ENCODE measurements around the gene PRKCG.

The PRKCG gene

DNA sequence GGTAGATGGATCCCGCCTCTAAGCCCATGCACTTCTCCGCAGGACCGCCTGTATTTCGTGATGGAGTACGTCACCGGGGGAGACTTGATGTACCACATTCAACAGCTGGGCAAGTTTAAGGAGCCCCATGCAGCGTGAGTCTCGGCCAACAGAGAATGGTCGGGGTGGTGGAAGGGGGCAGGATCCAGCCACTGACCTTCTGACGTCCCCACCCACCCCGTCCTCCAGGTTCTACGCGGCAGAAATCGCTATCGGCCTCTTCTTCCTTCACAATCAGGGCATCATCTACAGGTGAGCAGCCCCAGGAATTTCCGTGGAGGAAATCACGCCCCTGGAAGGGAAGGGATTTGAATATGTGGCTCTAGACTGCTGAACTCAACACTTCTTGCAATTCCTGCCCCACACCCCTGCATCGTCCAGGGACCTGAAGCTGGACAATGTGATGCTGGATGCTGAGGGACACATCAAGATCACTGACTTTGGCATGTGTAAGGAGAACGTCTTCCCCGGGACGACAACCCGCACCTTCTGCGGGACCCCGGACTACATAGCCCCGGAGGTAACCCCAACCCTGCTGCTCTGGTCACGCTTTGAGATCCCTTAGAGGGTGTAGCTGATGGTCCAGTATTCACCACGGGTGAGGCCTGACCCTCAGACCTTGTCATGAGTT, 18.3 kb downstream of the PRKCG start:
- no peak for DNase-seq

DNA sequence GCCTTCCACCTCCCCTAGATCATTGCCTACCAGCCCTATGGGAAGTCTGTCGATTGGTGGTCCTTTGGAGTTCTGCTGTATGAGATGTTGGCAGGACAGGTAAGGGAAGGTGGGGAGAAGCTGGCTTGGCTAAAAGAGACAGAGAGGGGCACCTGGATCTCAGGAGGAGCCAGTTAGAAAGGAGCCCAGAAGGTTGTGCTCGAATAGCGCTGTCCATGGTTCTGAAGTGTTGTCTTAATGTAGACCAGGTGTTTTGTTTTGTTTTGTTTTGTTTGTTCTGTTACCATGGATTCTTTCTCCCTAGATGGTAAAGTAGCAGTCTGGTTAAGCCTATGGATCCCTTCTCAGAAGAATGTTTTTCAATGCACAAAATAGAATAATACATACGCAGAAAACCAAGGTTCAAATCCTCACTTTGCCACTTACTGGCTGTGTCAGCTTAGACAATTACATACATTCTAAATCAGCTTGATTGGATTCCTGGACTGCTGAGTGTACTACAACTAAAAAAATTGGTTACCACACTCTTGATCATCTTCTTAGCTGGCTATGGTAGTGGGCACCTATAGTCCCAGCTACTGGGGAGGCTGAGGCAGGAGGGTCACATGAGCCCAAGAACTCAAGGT, 21.2 kb downstream of the PRKCG start:
- DNase-seq, result no peak

DNA sequence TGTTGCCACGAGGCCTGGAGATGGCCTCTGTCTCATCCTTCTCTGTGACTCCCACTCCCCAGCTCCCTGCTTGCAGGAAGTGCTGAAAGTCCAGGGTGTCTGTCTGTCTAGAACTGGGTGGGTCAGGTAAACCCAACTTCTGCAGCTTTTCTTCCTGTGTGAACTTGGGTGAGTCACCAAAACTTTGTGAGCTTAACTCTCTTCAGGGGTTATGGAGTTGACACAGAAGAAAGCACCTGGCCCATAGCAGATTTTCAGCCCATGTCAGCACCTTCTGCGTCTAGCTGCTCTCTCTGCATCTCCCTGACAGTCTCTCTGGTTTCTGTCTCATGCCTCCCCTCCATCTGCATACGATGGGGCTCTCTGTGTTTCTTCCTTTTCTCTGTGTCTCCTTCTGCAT, 22.9 kb downstream of the PRKCG start:
- DNase-seq, result no peak

DNA sequence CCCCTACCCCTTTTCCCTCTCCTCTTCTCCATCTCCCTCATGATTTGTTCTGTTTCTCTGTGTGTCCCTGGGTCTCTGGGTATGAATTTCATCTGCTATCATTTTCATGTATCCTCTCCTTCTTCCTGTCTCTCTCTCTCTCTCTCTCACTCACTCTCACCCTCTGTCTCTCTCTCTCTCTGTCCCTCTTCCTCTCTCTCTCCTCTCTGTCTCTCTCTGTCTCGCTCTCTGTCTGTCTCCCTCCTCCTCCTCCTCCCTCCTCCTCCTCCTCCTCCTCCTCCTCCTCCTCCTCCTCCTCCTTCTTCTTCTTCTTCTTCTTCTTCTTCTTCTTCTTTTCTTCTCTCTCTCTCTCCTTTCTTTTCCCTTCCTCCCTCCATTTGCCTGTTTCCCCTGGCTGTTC, 23.8 kb downstream of the PRKCG start:
- DNase-seq, result no peak

DNA sequence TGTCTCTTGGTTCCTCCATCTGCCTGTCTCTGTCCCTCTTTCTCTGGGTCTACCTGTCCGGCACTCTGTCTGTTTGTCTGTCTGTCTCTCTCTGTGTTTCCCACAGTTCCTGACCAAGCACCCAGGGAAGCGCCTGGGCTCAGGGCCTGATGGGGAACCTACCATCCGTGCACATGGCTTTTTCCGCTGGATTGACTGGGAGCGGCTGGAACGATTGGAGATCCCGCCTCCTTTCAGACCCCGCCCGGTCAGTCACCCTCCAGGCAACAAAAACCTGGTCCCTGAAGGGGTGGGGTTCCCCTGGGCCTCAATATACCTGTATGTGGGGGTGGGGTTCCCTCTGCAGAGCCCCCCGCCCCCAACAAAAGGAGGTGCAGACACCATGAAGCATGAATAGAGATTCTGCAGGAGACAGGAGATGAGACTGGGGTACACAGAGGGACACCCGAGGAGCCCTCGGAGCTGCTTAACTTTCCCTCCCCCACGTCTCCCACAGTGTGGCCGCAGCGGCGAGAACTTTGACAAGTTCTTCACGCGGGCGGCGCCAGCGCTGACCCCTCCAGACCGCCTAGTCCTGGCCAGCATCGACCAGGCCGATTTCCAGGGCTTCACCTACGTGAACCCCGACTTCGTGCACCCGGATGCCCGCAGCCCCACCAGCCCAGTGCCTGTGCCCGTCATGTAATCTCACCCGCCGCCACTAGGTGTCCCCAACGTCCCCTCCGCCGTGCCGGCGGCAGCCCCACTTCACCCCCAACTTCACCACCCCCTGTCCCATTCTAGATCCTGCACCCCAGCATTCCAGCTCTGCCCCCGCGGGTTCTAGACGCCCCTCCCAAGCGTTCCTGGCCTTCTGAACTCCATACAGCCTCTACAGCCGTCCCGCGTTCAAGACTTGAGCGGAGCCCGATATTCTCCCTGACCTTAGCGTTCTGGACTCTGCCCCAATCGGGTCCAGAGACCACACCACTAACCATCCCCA, 24.5 kb downstream of the PRKCG start:
- DNase-seq, result no peak

DNA sequence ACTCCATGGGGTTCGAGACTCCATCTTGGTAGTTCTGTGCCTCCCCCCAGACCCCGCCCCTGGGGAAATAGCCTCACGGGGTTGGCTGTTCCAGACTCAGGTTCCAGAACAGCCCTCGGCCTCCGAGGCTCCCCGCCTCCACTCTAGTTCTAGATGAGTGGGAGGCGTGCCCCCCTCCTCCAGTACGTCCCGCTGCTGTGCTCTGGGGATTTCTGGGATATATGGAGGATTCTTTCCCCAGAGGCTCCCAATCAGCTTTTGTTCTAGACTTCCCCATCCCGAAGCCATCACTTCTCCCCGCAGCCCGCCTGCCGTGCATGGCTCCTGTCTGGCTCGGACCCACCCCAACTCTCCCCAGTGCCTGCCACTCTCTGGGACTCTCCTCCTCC, 25.2 kb downstream of the PRKCG start:
- no peak for DNase-seq

DNA sequence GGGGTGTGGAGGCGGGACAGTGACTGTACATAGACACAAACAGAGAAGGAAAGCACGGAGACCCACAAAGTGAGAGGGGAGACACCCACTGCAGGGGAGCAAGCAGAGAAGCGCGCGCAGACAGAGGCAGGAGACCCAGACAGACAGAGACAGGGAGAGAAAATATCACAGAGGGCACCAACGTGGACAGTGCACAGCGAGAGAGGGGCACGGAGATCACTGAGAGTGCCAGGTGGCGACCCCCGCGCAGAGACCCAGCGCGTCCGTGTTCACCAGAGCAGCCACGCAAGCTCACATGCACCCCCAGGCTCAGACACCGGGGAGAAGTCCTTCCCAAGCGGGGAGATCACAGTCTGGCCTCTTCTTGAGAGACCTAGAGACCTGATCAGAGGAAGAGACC, 25.7 kb downstream of the PRKCG start:
- DNase-seq, result no peak

DNA sequence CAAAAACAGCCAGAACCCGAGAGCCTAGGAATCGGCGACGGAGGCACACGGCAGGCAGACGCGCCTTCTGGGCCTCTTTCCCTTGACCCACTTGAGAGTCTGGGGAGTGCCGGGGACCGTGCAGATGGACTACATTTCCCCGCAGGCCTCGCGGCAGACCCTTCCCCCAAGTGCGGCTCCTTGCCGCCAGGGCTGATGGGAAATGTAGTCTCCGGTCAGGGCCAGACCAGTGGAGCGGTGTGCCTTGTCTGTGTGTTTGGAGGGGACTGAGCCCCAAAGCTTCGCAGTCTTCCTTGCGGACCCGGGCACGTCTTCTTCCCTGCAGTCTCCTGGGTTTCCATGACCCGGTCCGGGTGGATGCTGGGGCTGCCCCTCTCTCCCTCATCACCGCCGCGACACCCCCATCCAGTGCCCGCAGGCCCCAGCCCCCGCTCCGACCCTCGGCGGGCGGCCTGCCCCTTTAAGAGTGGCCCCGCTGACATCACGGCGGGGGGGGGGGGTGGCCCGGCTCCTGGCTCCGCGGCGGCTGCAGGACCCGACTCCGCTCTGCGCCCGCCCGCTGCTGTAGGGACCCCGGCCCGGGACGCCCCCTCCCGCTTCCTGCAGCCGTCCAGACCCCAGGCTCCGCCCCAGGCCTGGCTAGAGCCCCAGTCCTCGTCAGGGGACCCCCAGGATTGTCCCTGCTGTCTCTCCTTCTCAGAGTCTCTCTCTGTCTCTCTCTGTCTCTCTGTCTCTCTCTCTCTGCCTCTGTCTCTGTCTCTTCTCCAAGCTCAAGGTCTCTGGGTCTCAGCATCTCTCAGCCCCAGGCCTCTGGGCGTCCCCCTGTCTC, 26.3 kb downstream of the PRKCG start:
- DNase-seq, result no peak

DNA sequence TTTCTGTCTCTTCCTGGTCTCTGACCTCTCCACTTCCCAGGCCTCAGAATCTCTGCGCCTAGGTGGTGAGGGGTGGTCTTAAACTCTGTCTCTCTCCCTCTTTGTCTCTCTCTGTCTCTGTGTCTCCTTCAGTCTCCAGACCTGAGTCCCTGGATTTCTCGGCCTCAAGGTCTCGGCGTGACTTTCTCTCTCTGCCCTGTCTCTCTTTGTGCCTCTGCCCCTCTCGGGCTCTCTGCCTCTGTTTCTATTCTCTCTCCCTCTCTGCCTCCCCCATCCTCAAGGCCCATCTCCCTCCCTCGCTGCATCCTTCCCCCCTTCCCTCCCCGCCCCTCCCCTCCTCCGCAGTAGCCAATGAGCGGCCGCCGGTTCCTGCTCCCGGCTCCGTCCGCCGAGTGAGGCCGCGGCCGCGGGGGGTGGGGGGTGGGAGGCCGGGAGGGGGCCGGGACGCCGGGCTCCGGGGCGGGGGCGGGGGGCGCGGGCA, 27.0 kb downstream of the PRKCG start, which contains the start of gene CACNG7:
CACNG7 (plus strand) TSS at position 344 of the 481 bp plus-strand sequence. CDS start 3,554 bp downstream, outside the sequence.
- no peak for DNase-seq

DNA sequence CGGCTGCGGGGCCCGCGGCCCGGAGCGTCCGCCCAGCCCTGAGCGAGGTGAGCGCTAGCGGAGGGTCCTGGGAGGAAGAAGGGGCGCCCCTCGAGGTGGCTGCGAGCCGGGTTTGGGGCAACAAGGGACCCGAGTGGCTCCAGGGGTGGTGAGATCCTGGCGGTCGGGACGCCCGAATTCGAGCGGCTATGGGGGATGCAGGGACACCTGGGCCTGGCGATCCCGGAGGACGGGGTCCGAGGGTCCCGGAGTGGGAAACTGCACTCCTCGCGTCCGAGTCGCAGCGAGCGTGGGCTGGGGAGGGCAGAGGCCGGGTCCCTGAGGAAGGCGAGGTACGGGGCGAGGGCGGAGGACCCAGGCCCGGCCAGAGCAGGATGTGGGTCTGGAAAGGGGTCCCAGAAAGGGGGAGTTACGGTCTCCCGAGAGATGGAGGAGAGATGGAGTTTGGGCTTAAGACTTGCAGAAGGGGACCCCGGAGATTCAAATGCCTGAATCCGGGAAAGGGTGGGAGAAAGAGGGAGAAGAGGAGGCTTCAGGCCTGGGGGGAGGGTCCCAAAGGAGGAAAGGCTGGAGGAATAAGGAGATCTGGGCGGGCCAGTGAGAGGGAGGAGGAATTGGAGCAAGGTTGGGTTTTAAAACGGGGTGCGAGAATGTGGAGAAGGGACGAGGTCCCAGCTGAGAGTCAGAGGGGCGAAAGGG, 27.6 kb downstream of the PRKCG start:
- DNase-seq, result no peak

DNA sequence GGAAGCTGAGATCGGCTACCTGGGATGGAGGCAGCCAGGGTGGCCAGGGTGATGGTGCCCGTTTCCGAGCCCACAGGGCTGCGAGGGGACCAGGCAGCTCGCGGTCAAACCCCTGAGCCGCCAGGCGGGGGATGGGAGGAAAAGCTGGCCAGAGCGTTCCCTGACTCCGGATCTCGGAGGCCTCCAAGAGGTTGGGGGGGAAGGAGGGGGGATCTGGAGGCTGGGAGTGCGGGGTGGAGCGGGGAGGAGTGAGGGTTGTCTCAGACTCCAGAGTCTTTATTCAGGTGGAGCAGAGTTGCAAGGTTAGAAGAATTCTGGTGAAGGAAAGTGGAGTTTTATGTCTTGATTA, 28.1 kb downstream of the PRKCG start:
- DNase-seq, result no peak

DNA sequence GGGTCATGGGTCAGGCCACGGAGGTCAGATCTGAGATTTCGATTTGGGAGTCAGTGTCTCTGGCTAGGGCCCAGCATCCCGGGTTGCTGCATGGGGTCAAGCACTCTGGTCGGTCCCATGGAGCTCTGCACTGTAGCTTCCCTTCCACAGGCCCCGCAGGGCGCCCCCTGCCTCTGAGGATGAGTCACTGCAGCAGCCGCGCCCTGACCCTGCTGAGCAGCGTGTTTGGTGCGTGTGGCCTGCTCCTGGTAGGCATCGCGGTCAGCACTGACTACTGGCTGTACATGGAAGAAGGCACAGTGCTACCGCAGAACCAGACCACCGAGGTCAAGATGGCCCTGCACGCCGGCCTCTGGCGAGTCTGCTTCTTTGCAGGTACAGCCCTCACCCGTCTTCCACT, 30.7 kb downstream of the PRKCG start:
- DNase-seq, result no peak

DNA sequence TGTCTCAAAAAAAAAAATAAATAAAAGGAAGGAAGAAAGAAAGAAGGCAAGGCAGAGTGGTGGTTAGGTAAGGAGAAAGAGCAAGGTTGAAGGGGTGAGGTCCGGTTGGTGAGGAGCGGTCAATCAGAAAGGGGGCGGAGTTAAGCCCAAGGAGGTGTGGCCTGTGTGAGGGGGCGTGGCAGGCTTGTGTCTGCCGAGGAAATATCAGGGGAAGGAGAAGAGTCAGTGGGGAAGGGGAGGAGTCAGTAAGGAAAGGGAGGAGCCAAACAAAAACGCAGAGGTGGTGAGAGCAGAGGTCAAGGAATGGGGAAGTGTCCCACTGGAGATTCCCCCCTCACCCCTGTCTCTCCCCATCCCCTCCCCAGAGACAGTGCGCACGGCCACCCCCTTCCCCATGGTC, 33.0 kb downstream of the PRKCG start:
- no peak for DNase-seq

DNA sequence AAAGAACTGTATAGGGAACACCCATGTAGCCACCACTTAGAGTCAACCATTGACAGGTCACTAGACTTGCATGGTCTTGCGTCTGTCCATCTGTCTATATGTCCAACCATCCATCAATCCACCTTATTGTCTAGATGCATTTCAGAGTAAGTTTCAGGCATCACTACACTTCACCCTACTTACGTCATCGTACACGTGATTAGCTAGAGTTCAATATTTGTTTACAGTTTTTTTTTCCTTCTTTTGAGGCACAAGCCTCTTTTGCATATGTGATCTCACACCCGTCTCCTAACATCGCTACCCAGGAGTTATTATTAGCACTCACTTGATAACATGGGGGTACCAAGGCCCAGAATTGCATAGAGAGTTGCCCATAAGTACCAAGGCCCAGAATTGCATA, 34.0 kb downstream of the PRKCG start:
- DNase-seq, result no peak

DNA sequence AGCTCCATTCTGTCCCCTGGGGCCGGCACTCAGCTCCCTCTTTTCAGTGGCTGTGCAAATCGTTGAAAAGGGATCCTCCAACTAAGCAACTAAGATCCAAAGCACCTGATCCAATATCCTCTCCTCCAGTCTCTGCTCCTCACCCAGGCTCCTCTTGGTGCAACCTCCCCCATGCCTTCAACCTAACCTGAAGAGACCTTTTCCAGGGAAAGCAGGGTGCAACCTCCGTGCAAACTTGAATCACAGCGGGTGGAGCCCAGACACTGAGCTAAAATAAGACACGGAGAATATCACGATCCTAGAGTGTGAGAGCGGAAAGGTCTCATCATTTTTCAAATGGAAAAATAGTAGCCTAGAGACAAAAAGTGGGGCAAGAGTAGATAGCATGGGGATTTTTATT, 35.4 kb downstream of the PRKCG start:
- no peak for DNase-seq

DNA sequence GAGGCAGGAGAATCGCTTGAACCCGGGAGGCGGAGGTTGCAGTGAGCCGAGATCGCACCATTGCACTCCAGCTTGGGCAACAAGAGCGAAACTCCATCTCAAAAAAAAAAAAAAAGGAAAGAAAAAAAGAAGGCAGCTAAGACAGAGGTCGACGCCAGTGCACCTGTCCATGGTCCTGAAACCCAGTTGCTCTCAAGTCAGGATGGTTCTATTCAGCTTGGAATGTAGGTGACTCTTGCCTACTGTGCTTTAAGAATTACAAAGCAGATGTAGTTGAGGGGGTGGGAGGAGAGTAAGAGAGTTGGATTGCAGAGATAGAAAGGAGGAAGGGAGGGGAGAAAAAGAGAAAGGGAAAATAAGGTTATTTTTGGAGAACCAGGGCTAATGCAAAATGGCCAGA, 45.7 kb downstream of the PRKCG start:
- DNase-seq, result no peak

DNA sequence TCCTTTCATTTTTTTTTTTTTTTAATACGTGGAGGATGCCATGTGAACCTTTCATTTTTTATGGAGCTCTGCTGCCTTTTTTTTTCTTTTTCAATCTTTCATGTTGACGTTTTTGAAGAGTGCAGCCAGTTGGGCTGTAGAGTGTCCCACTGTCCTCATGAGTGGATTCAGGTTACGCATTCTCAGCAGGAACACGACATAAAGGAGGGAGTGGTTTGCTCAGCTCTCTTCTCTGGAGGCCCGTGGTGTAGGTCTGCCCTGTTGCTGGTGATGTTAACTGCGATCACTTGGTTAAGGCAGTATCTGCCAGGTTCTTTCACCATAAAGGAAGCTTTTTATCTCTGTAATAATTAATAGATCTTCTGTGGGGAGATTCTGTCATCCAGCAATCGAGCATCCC, 54.0 kb downstream of the PRKCG start:
- no peak for DNase-seq

DNA sequence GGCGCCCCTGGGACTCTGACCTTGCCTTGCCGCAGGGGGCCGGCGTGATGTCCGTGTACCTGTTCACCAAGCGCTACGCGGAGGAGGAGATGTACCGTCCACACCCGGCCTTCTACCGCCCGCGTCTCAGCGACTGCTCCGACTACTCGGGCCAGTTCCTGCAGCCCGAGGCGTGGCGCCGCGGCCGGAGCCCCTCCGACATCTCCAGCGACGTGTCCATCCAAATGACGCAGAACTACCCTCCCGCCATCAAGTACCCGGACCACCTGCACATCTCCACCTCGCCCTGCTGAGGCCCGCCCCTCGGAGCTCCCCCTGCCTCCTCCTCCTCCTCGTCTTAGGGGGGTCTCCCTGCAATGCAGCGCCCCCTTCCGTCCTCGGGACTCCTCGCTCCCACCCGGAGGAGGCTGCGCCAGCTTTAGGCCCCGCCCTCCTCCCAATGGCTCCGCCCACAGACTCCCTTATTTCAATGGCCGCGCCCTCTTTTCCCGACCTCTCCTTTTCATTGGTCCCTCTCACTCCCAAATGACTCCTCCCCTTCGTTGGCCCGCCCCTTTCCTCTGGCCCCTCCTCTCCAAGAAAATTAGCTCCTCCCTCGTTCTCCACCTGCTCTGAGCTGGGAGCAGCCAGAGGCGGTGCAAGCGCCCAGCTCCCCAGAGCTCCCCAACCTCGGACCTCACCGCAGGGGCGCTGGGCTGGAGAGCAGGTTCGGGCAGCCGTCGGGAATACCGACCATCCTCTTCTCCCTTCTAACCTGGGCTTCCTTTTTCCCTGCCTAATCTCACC, 60.2 kb downstream of the PRKCG start:
- no peak for DNase-seq

DNA sequence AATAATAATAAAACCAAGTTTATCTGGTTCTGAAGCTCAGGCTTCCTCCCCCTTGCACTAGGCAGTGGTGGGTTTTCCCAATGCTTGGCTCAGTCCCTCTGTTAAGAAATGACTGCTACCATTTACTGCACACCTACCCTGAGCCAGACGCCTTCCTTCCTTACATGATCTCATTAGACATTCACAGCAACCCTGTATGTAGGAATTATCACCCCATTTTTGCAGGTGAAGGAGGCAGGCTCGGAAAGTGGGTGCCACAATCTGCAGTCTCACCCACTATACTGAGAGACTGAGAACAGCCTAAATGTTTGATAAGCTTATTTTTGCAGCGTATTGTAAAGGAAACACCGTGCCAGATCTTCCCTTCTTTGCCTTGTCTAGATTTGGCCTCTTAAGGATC, 62.4 kb downstream of the PRKCG start:
- DNase-seq, result no peak

DNA sequence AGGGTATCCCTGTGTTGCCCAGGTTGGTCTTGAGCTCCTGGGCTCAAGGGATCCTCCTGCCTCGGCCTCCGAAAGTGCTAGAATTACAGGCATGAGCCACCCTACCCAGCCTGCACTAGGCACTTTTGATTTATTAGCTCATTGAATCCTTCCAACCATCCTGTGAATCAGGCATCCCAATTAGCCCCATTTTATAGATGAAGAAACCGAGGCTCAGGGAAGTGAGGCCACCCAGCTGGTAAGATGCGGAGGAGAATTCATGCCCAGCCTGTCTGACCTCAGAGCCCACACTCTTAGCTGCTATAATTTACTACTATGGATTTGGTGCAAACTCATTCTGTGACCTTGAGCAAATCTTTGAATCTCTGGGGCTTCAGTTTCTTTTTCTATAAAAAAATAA, 62.9 kb downstream of the PRKCG start:
- DNase-seq, result no peak

DNA sequence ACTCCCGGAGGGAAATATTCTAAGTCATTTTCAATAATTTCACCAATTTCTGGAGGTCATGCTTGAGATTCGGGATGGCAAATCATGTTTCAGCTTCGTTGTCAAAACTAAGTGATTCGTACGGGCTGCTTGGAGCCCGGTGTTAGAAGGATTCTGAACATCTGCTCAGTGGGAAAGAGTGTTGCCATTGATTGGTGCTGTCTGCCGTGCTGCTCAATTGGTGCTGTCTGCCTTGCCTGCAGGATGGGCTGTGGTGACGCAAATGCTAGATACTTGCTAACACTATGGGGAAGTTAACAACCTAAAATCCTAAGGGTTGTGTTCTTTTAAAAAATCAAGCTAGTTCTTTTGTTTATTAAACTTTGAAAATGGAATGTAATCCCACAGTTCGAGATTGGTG, 63.4 kb downstream of the PRKCG start:
- no peak for DNase-seq
